ENCODE results near the gene DNAJC22.
"Not testable (repeated sequence)": the region's sequence is repeated elsewhere in the genome, so short reads cannot be mapped to it uniquely, and the experiment has no call there.

DNAJC22 gene

DNA sequence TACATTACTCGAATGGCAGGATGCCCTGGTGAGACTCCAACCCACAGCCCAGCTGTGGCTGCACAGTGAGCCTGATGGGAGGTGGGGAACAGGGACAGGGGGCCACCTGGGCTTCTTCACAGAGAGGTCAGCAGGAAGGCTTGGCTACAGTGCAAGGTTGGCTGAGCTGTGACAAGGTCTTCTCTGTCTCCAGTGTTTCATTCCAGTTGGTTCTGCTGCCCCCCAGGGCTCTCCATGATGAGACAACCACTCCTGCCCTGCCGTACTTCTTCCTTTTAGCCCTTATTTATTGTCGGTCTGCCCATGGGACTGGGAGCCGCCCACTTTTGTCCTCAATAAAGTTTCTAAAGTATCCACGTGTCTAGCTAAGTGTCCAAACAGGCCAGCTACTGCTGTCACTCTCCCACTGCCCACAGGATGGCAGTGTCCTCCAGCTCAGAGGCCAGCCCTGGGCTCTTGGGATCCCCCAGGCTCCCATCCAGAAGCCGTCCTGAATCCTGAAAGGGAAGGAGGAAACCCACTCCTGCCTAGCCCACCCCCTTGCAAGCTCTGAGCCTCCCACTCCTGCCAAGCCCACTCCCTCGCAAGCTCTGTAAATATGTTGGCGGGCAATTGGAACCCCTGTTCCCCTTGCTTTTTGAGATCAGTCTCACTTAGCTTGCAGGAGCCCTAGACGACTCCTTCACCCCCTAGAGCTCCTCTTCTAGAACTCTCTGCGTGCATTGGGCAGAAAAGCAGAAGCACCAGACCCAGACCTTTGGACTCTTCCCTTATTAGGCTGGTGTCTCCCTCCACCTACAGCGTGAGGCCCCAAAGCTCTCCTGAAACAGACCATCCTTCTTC lies 15.1 kb upstream of the DNAJC22 start:
- DNase-seq = no peak

- DNase-seq = no peak
These were observed 14.2 kb upstream of the DNAJC22 start for GRCh38 chr12:49332441-49332861.

DNA sequence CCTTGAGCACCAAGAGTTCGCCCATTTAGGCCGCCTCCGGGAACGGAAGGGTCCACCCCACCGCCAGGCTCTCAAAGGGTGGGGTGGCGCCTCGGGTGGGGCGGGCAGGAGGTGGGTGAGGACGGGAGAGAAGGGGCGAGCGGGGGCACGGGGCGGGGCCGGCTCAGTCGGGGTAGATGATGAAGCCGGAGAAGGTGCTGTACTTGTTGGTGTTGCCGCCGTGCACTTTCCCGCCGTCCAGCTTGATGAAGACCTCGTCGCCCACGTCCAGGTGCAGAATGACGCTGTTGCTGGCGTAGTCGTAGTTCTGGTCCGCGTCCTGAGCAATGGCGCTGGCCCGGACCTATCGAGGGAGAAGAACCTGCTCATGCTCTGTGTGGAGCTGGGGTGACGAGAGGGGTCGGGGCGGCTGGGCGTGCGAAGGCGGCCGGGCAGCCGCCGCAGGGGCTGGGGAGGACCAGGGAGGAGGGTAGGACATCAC lies 13.8 kb upstream of the DNAJC22 start:
- no peak for DNase-seq

GRCh38 chr12:49333778-49334177 lies 12.9 kb upstream of the DNAJC22 start:
- not testable (repeated sequence) for DNase-seq

DNA sequence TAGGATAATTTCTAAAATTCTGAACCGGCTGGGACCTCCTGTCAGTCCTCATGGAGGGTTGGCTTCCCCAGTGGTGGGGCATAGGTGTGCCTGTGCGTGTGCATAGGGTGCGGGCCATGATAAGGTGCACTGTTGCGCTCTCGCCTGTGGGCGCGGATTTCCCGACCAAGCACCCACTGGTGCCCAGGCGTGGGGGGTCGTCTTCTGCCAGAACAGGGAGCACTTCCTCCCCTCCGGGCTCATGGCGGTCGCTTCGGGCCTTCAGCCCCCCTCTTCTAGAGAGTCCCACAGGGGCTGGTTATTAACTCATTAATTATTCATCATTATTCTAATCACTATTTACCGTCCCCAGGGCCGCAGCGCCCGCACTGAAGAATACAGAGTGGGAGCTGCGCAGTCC lies 12.5 kb upstream of the DNAJC22 start:
- no peak for DNase-seq

- DNase-seq = no peak
These were observed 12.0 kb upstream of the DNAJC22 start for GRCh38 chr12:49334681-49335080.

GRCh38 chr12:49335118-49335954 lies 11.4 kb upstream of the DNAJC22 start:
- DNase-seq = no peak

DNA sequence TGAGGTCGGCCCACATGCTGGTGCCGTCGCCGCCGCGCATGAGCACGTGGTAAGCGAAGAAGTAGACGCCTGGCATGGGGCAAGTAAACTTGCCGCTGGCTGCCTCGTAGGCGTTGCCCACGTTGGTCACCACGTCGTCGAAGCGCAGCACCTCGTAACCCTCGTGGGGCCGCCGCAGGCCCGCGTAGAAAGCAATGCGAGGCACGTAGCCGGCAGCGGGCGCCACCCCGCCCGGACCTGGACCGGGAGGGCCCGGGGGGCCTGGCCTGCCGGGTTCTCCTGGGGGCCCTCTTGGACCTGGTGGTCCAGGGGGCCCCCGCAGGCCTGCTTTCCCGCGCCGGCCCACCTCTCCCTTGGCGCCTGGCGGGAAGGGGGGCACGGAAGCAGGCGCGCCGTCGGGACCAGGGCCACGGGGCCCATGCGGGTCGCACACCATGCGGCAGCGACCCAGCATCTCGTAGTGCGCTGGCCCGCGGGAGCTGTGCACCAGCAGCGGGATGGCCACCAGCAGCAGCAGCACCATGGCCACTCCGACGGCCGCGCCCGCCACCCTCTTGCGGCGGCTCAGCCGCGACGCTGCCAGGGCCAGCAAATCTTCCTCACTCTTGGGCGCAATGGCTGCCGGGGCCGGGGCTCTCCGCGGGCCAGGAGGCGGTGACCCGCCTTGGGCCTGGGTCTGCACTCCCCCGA lies 10.6 kb upstream of the DNAJC22 start:
- DNase-seq = no peak

DNA sequence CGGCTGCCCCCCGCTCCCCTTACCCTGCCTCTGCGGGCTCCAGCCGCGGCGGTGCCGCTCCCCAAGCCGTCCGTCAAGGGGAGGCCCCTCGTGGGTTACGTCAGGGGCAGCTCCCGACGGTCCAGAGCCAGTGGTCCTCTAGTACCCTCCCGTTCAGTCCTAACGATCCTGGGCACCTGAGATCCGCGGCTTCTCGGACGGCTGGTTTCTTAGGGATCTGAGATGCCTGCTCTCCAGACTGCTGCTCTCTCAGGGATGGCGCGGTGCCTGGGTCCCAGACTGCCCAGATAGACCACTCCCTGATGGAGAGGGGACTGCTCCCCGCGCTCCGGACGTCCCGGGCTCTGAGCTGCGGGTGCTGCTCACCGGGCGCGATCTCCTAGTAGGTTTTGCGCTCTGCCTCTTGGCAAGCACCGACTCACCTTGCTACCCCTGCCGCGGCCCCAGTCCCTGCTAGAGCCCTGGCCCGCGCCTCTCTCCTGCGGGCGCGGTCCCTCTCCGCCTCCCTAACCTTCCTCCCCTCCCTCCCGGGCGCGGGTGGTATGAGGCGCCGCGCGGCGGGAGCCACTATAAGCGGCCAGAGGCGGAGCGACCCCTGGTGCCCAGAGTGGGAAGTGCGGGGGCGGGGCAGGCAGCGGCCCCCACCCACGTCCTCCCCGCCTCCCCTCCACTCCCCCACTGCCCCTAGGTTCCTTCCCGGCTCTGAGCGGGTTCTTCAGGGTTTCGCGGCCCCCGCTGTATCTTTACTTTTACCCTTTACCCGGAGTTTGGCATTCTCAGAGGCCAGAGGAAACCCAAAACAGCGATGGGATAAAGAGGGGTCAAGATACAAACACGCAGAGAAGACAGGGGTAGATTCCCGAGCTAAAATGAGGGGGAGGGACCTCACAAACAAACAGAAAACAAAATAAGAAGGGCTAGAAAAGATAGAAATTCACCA lies 9.8 kb upstream of the DNAJC22 start, which contains the start of gene C1QL4:
Gene C1QL4, minus strand, starts transcription at position 544 of the 940 bp plus-strand sequence. CDS start 711 bp downstream, outside the sequence.
- DNase-seq = peak; percentile 40

- no peak for DNase-seq
These were observed 7.7 kb upstream of the DNAJC22 start for GRCh38 chr12:49338830-49339463.

- no peak for DNase-seq
These were observed 7.2 kb upstream of the DNAJC22 start for GRCh38 chr12:49339464-49339861.

DNA sequence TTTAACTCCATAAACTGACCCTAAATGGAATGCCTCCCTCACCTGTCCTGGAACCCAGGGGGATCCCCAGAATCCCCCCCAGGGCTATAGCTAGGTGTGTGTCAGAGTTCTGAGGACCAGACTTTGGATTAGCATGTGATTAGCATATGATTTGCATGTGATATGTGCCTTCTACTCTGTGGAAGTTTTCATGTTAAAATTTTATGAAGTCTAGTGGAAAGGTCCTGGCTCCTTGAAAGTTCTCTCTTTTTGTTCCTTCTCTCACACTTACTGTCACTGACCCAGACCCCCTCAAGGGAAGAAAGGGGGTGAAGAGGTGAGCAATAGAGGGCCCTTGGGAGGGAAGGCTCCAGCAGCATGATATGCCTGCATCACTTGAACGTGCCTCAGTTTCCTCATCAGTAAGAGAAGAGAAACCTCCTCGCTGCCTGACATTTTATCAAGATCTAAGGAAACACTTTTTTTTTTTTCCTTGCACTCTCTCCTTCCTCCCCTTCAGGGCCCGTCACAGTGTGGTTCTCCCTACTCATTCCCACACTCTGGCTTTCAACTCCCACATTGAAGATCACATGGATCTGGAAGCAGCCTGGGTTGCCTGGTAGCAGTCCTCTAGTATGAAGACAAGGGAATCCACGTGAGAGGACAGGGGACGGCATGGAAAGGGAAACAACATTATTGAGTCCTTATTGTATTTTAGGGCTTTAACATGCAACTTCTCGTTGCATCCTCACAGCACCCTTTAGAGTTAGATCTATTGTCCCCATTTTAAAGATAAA lies 6.4 kb upstream of the DNAJC22 start:
- no peak for DNase-seq

GRCh38 chr12:49340971-49341776 lies 5.5 kb upstream of the DNAJC22 start:
- DNase-seq = no peak

GRCh38 chr12:49341777-49342065 lies 5.0 kb upstream of the DNAJC22 start:
- no peak for DNase-seq

GRCh38 chr12:49342066-49342913 lies 4.4 kb upstream of the DNAJC22 start:
- DNase-seq = peak; percentile 23

GRCh38 chr12:49342914-49343731 lies 3.6 kb upstream of the DNAJC22 start:
- no peak for DNase-seq

DNA sequence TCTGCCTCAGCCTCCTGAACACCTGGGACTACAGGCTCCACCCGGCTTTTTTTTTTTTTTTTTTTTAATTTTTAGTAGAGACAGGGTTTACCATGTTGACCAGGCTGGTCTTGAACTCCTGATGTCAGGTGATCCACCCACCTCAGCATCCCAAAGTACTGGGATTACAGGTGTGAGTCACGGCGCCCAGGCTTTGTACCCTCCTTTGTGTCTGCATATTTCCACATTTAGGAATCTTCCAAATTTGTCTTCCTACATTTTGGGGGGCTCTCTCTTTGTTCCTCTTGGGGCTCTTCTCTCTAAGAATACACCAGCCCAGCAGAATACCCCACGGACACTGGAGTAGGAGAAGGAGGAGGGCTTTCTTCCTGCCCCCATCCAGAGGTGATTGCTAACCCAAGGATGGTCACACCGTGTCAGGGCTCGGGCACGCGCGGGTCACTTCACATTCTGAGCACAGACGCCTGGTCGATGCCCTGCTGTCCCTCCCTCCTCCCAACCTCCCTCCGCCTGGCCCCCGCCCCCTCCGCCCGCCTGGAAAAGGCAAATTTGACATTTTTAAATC lies 2.1 kb upstream of the DNAJC22 start:
- DNase-seq = no peak

Data from NK-92 treated with Interleukin-12 subunit alpha and Interleukin-12 subunit beta, amount 100 ng/mL, for 24 hours (cell line).